Vagina (tissue), 2 donors: ENCODE measurements around the gene BCAS1.

Source experiments
- POLR2A ChIP-seq, 2 donors: fragments of 450-650 bp; IDR thresholded peaks; one replicate each; pipeline ENCODE4 v1.6.1; 2017; ENCODE audit warnings: antibody characterized with exemption in 2 of 2, mild to moderate bottlenecking in 2 of 2, moderate library complexity in 2 of 2
- TF ChIP-seq, protein P1 (sequence below), 3 experiments: fragments of 450-650 bp in 2 of 3; fragments of 200-600 bp in 1 of 3; sonication (generic) in 1 of 3; IDR thresholded peaks; one replicate each; pipeline ENCODE4 v1.5.1; 2017 to 2019; ENCODE audit warnings: antibody characterized with exemption in 3 of 3, mild to moderate bottlenecking in 2 of 3, moderate library complexity in 2 of 3

DNA sequence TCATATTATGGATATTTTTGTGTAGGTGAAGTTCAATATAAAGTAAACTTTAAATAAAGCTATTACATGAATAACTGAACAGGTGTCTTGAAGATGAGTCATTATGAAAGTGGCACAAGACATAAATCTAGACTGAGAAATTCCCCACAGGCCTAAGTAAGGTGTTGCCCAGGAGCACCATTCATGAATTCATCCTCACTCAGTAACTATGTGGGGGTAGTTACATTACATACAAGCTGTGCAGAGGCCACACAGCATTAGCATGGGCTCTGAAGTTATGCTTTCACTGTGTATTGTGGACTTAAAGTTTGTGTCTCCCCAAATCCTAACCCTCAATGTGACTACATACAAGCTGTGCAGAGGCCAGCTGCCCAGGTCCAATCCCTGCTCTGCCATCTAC lies 65.9 kb downstream of the BCAS1 start:
- TF ChIP-seq, protein P1, sequence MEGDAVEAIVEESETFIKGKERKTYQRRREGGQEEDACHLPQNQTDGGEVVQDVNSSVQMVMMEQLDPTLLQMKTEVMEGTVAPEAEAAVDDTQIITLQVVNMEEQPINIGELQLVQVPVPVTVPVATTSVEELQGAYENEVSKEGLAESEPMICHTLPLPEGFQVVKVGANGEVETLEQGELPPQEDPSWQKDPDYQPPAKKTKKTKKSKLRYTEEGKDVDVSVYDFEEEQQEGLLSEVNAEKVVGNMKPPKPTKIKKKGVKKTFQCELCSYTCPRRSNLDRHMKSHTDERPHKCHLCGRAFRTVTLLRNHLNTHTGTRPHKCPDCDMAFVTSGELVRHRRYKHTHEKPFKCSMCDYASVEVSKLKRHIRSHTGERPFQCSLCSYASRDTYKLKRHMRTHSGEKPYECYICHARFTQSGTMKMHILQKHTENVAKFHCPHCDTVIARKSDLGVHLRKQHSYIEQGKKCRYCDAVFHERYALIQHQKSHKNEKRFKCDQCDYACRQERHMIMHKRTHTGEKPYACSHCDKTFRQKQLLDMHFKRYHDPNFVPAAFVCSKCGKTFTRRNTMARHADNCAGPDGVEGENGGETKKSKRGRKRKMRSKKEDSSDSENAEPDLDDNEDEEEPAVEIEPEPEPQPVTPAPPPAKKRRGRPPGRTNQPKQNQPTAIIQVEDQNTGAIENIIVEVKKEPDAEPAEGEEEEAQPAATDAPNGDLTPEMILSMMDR (IDR thresholded peaks at IDR 0.05), result no peak
- no peak for TF ChIP-seq POLR2A (IDR thresholded peaks at IDR 0.05)
